Kidney epithelial cell (primary cell): ENCODE results near the gene SCIMP. TPM values are rescaled to one million over a fixed set of nuclear protein-coding genes. Genes with fewer than 3 reads are reported as not detected.

Source experiments
- DNase-seq: peaks from one replicate; pipeline ENCODE4 v3.0.0-alpha.2; 2010; ENCODE audit warnings: low read depth
- H3K27me3 ChIP-seq: 2 replicates; pipeline ENCODE4 v1.6.0; 2011; ENCODE audit warnings: low read length; ENCODE audit not compliant: control insufficient read depth, insufficient read depth
- H3K36me3 ChIP-seq: 2 replicates; pipeline ENCODE4 v1.5.1; 2011; ENCODE audit warnings: low read length; ENCODE audit not compliant: control insufficient read depth, insufficient read depth
- H3K4me3 ChIP-seq: 2 replicates; pipeline ENCODE4 v1.5.1; 2011; ENCODE audit warnings: low read depth, mild to moderate bottlenecking, control low read depth, low read length
- total RNA-seq: library from RNA; depleted of rRNA; stranded (reverse); fragments of >200 nt; gene quantifications from 2 replicates; pipeline ENCODE4 v1.2.3, GENCODE V29; 2015
- TF ChIP-seq, protein P1 (sequence below): IDR thresholded peaks from 2 replicates; pipeline ENCODE4 v1.5.1; 2011; ENCODE audit warnings: mild to moderate bottlenecking, moderate library complexity, low read length, control low read depth, inconsistent platforms; ENCODE audit not compliant: insufficient read depth, poor library complexity, severe bottlenecking

The SCIMP gene
- total RNA-seq, 1 donor from 2014 or later: not detected

GRCh38 chr17:5201011-5201410 lies 33.6 kb downstream of the SCIMP start:
- TF ChIP-seq, protein P1, sequence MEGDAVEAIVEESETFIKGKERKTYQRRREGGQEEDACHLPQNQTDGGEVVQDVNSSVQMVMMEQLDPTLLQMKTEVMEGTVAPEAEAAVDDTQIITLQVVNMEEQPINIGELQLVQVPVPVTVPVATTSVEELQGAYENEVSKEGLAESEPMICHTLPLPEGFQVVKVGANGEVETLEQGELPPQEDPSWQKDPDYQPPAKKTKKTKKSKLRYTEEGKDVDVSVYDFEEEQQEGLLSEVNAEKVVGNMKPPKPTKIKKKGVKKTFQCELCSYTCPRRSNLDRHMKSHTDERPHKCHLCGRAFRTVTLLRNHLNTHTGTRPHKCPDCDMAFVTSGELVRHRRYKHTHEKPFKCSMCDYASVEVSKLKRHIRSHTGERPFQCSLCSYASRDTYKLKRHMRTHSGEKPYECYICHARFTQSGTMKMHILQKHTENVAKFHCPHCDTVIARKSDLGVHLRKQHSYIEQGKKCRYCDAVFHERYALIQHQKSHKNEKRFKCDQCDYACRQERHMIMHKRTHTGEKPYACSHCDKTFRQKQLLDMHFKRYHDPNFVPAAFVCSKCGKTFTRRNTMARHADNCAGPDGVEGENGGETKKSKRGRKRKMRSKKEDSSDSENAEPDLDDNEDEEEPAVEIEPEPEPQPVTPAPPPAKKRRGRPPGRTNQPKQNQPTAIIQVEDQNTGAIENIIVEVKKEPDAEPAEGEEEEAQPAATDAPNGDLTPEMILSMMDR: no peak
- no peaks in the 10 kb centered on the region for H3K36me3 ChIP-seq
- H3K4me3 ChIP-seq: no peak overlapping the region
- no peaks in the 10 kb centered on the region for H3K27me3 ChIP-seq
- no peak for DNase-seq

- no peak for DNase-seq
- Histone ChIP-seq H3K27me3 (no peaks in the 10 kb centered on the region), H3K36me3 (no peaks in the 10 kb centered on the region), H3K4me3 (no peak overlapping the region)
- TF ChIP-seq, protein P1: no peak
Observed at GRCh38 chr17:5200360-5200759, 34.3 kb downstream of the SCIMP start.

DNA sequence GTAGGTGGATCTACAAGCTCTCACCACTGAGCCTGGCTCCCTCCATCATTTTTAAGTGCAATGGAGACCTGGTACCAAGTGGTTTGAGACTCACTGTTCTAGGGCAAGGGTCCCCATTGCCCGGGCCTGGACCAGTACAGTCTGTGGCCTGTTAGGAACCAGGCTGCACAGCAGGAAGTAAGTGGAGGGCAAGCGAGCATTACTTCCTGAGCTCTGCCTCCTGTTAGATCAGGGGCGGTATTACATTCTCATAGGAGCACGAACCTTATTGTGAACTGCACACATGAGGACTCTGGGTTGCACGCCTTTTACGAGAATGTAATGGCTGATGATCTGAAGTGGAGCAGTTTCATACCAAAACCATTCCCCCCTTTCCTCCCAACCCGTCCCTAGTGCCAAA lies 36.2 kb downstream of the SCIMP start:
- Histone ChIP-seq H3K4me3 (no peak overlapping the region), H3K36me3 (no peaks in the 10 kb centered on the region), H3K27me3 (no peaks in the 10 kb centered on the region)
- DNase-seq: no peak
- TF ChIP-seq, protein P1: no peak

DNA sequence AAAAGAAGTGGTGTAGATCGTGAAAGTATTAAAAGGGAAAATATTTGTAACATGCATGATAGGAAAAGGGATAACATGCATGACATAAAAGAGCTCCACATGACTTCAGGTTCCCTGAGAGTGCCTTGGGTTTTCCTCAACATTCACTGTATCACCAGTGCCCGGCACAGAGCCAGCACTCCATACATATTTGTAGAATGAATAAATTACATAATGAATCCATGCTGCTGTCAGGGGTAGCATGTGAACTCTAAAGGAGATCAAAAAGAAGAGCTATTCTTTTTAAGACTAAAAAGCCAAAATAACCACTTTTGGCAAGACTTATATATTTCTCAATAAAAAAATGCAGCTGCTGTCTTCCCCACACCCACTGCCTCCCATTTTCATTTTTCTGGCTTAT lies 40.3 kb downstream of the SCIMP start:
- no peaks in the 10 kb centered on the region for H3K27me3 ChIP-seq
- TF ChIP-seq, protein P1: no peak
- H3K36me3 ChIP-seq: no peaks in the 10 kb centered on the region
- H3K4me3 ChIP-seq: no peak overlapping the region
- no peak for DNase-seq

DNA sequence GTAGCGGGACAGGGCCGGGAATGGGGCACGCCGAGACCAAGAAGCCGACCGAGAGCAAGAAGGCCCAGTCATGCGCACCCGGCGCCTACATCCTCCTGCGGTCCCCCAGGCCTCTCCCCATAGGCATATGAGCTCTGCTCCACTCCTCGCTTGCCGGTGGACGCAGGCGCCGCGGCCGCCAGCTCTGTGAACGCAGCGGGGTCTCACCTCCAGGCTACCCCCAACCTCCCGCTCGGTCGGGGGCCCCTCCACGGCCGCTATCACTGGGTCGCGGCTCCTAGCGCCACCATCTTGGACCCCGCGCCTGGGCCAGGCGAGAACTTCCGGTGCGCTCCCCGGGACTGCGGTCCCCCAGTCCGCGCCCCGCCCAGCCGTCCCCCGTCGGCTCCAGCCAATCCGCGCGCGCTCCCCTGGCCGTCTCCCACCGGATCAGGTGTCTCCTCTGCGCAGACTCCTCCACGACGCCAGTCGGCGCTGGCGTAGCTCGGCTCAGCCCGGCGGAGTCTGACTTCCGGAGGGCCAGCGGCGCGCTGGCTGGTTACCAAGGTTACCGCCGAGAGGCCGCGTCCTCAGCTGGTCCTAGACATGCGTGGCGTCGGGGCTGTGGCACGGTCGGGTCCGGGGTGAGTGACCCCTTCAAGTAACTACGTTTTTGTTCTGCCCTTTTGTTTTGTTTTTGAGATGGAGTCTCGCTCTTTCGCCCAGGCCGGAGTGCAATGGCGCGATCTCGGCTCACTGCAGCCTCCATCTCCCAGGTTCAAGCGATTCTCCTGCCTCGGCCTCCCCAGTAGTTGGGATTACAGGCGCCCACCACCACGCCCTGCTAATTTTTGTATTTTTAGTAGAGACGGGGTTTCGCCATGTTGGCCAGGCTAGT lies 42.9 kb downstream of the SCIMP start, which contains the start of gene ZNF594:
Gene ZNF594 (minus strand): TSS at position 328 of the 877 bp plus-strand sequence. CDS start 7,612 bp downstream, outside the sequence.
- no peaks in the 10 kb centered on the region for H3K36me3 ChIP-seq
- H3K27me3 ChIP-seq: no peaks in the 10 kb centered on the region
- H3K4me3 ChIP-seq: peak within 1 kb of the TSS; percentile 54
- TF ChIP-seq, protein P1: peak; percentile 82
- DNase-seq: peak; percentile 74

DNA sequence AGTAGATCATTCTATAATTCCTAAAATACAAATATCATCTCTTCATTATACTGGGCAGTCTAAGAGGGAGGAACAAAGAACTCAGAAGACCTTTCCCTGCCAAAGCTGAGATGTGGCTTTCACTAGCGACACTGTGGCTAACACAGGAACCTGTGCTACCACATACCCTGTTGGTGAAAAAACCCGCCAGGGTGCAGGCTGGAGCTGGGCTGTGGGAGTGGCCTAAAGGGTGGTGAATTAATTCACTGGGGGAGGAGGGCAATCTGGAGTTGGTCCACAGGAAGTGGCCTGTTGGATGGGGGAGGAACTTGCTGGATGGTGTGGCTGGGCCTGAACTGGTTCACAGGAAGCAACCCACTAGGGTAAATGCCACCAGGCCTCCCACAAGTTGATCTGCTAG lies 50.4 kb downstream of the SCIMP start:
- Histone ChIP-seq H3K27me3 (no peaks in the 10 kb centered on the region), H3K36me3 (no peaks in the 10 kb centered on the region), H3K4me3 (no peak overlapping the region)
- TF ChIP-seq, protein P1: no peak
- no peak for DNase-seq
